ENCODE results near the gene CYFIP2. TPM values are rescaled to one million over a fixed set of nuclear protein-coding genes. Genes with fewer than 3 reads are reported as not detected.

The CYFIP2 gene
- total and polyA plus RNA-seq, 10 of the 15 experiments (the other 5 are each of a cell fraction or from before 2014, with no cell fraction given) = 43.4 to 173 (median 96.0) TPM

- Histone ChIP-seq H2AFZ (ENCODE audit: control insufficient read depth, low read depth, low read length) (0 out of 2 replicates have a peak overlapping the region, but pooled peaks have one; percentile 3), H3K9me3 (replicated peaks; ENCODE audit: control insufficient read depth, insufficient read depth, low read length) (no peaks in the 10 kb centered on the region), H3K4me3 (no peak overlapping the region), H3K27ac (ENCODE audit: control insufficient read depth, insufficient read depth) (peak overlapping the region; percentile 97), H3K79me2 (ENCODE audit: control insufficient read depth, insufficient read depth, low read length) (peaks cover 86% of the 10 kb centered on the region), H3K27me3 (replicated peaks in 1 of 2; ENCODE audit: control insufficient read depth in 2 of 2, insufficient read depth in 2 of 2, low read length in 1 of 2) (no peaks in the 10 kb centered on the region), H4K20me1 (ENCODE audit: control insufficient read depth, insufficient read depth) (no peaks in the 10 kb centered on the region), H3K9ac (ENCODE audit: control insufficient read depth, insufficient read depth, low read length) (peak overlapping the region; percentile 16; the same call in 1 of the 2 replicates), H3K4me1 (ENCODE audit: control insufficient read depth, insufficient read depth, low read length) (peaks cover 46% of the 10 kb centered on the region), H3K4me2 (ENCODE audit: control insufficient read depth, insufficient read depth) (peak overlapping the region; percentile 61), H3K36me3 (ENCODE audit: control insufficient read depth in 2 of 2, insufficient read depth in 2 of 2, low read length in 1 of 2) (no peaks in the 10 kb centered on the region)
- peak; percentile 74 for ATAC-seq
- BruUV-seq (replicated peaks) = no TSS peak
- peak; percentile 70 for FAIRE-seq
- ChIA-PET POLR2A (interaction anchor here (0.6 to 4.6 kb wide), 19 partner anchors 9 to 386 kb away, joined by 3 to 41 read pairs (median 6); partner anchors contain the start of gene MED7), CTCF (interaction anchor here (0.7 to 4.4 kb wide), 17 partner anchors 9 to 198 kb away, joined by 3 to 60 read pairs (median 5); no protein-coding TSS in a partner anchor), SMC1A (ENCODE audit: uncharacterized antibody, unreplicated experiment) (interaction anchor here (1.0 to 5.9 kb wide), 21 partner anchors 8 to 445 kb away, joined by 3 to 70 read pairs (median 9); partner anchors contain the start of genes GARIN3 and MED7), RAD21 (ENCODE audit: unreplicated experiment) (interaction anchor here (0.5 to 4.6 kb wide), 20 partner anchors 8 to 353 kb away, joined by 3 to 53 read pairs (median 7); partner anchors contain the start of gene MED7)
- in situ Hi-C loops (cut with MboI) (no loop called here), intact Hi-C loops (cut with micrococcal nuclease; ENCODE audit: unreplicated experiment) (loop anchor here (5.0 to 10.0 kb wide), 4 partner anchors 39 to 1782 kb away; no protein-coding TSS in a partner anchor)
- no peak for TF ChIP-seq BCL3 (IDR thresholded peaks at IDR 0.05; ENCODE audit: borderline replicate concordance, insufficient read depth, low read depth, low read length, poor library complexity, severe bottlenecking)
- no peak for TF ChIP-seq FOXM1 (IDR thresholded peaks at IDR 0.05; ENCODE audit: low read depth, low read length)
- TF ChIP-seq SPI1 (IDR thresholded peaks at IDR 0.05; ENCODE audit: borderline replicate concordance, insufficient read depth, low read depth, low read length) = 0 out of 2 replicates have a peak, but pooled peaks have one; percentile 15
- no peak for TF ChIP-seq ZBTB11 (CRISPR knock-in tag; IDR thresholded peaks at IDR 0.05)
- TF ChIP-seq HCFC1 (IDR thresholded peaks at IDR 0.05; ENCODE audit: low read length) = no peak
- TF ChIP-seq RB1 (IDR thresholded peaks at IDR 0.05; ENCODE audit: borderline replicate concordance) = no peak
- peak in 1 of 2 experiments; percentile 28; a peak in 1 of 4 replicates for TF ChIP-seq BHLHE40 (IDR thresholded peaks at IDR 0.05; ENCODE audit: borderline replicate concordance in 1 of 2, low read depth in 2 of 2, low read length in 1 of 2)
- TF ChIP-seq MYC (IDR thresholded peaks at IDR 0.05; ENCODE audit: insufficient read depth, insufficient read length, insufficient replicate concordance, low read length, severe bottlenecking) = no peak
- TF ChIP-seq NR2F1 (conservative IDR thresholded peaks at IDR 0.05) = peak; percentile 68
- peak; percentile 38; the same call in 1 of the 2 replicates for TF ChIP-seq ATF7 (IDR thresholded peaks at IDR 0.05; ENCODE audit: low read depth)
- DNase-seq (ENCODE audit: low read depth, low spot score) = peak; percentile 61
- WGBS (ENCODE audit: insufficient coverage, insufficient replicate concordance, low lambda C conversion rate, missing lambda C conversion rate) = 0% methylated on average over 1 of the region's 1 CpG
Observed at GRCh38 chr5:157273131-157273556, 7.2 kb downstream of the CYFIP2 start.
